GM18870 (cell line): ENCODE measurements around the gene LRRIQ4.

Experiments
- ATAC-seq: cut with Tn5 transposase; IDR thresholded peaks from one replicate; pipeline ENCODE4 v1.9.1; 2021; ENCODE audit warnings: moderate library complexity; ENCODE audit not compliant: unreplicated experiment

The LRRIQ4 gene

DNA sequence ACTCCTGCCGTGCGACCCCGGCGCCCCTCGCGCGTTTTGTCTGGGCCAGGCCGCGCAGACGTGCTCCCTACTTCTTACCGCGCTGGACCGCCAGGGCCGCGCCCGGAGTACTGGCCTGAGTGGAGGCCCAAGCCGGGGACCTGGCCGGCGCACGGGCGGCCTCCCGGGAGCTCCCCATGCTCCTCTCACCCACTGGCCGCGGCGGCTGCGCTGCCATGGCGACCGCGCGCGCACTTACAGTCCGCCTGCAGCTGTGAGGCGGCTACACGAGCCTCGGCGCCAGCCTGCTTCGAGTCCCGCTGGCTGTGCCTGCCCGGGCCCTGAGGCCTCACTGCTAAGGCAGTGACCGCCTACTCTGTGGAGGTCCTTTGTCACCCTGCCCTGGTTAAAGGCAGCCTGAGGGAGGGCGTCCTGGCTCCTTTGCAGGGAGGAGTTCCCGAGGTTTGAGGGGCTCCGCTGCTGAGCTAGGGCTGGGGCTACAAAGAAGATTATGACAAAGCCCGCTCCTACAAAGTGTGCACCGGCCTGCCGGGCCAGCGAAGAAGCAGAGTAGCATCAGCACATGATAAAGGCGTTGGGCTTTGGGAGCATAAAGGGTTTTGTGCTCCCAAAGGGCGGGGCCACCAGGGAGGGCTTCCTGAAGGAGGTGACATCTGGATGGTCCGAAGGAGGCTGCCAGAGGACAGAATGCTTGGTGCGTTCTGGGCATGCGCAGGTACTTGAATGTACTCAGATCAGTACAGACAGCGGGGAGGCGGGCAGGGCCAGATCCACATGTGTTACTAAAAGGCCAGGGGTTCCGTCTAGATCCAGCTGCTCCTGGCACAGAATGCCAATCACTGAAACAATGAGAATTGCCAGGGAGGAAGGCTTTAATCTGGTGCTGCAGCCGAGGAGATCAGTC is at the start of gene LRRIQ4, which contains the start of gene LRRC34:
Gene LRRIQ4 (plus strand): TSS at position 539 of the 904 bp plus-strand sequence. CDS start 9,052 bp downstream, outside the sequence.
Gene LRRC34 (minus strand): TSS at position 573 of the 904 bp plus-strand sequence. CDS start 356 bp downstream, at position 217.
- ATAC-seq = peak; percentile 43

DNA sequence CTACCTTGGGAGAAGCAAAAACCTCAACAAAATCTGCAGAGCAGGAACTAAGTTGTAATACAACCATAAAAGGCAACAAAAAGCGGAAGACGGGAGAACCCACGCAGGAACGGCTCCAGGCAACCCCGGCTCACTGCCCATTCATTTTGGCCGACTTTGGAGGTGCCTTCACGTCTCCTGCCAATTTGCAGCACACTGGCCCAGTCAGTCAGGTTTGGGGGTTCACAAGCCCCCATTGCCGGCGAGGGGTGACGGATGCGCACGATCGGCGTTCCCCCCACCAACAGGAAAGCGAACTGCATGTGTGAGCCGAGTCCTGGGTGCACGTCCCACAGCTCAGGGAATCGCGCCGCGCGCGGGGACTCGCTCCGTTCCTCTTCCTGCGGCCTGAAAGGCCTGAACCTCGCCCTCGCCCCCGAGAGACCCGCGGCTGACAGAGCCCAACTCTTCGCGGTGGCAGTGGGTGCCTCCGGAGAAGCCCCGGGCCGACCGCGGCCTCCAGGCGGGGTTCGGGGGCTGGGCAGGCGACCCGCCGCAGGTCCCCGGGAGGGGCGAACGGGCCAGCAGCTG is 48.3 kb upstream of the LRRIQ4 start:
- ATAC-seq = peak; percentile 37

DNA sequence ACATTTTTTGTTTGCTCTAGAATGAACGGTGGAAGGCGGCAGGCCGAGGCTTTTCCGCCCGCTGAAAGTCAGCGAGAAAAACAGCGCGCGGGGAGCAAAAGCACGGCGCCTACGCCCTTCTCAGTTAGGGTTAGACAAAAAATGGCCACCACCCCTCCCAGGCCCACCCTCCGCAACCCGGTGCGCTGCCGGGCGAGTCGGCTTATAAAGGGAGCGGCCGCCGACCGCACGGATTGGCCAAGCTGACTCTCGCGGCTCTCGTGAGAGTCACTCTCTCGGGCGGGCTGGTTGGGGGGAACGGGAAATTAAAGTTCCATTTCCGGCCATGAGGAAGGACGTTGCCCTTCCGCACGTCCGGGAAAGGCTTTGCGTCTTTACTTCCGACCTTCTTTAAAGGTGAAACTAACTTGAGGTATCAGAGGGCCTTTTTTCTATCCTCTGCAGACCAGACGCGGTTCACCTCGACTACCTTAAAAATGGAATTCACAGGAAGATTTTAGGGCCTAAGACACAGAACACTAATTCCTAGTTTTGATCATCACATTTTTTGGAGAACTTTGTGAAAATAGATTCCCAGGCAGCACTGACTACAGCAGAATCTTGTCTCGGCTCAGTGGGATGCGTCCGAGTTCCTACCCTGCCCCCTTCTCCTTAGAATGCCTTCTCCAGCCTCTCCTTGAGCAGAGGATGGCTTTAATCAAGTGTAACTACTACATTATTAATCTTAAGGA is 47.6 kb upstream of the LRRIQ4 start, which contains the start of gene TERC:
Gene TERC (minus strand): TSS at position 179 of the 731 bp plus-strand sequence.
- peak; percentile 49 for ATAC-seq

DNA sequence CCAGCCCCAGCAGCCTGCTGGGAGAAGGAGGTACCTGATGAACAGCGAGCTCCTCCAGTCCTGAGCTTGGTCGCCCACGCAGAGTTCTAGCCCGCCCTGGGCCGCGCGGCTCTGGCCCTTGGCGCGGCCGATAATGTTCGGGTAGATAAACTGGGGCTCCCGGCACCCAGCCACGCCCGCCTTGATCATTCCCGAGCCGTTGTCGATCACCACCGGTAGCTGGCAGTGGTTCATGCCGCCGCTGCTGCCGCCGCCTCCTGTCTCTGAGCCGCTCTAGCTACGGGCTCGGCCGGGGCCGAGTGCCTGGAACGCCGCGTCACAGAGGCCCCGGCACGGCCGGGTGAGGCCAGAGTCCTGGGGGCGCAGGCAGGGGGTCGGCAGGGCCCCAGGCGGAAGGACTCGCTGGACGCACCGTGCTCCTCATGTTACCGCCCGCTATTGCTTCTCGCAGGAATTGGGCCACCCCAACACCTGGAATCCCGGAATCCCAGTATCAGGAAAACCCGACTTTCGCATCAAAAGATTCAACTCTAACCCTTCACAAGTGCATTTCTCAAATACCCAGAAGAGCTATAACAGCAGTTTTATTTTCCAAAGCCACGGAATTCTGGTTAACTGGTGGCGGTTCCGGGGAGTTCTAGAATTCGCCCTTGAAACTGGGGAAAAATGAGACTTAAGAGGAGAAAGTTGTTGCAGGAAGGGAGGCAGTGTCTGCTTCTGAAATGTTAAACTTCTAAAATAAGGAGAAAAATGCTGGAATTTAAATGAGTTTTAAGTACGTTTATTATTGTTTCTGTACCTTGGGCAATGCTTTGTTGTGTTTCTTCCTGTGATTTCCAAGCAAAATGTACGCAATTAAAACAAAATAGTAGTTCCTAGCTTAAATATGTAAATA is 43.1 kb upstream of the LRRIQ4 start, which contains the start of gene ACTRT3:
Gene ACTRT3 (minus strand): TSS at position 275 of the 895 bp plus-strand sequence. CDS start 41 bp downstream, at position 234.
- no peak for ATAC-seq

DNA sequence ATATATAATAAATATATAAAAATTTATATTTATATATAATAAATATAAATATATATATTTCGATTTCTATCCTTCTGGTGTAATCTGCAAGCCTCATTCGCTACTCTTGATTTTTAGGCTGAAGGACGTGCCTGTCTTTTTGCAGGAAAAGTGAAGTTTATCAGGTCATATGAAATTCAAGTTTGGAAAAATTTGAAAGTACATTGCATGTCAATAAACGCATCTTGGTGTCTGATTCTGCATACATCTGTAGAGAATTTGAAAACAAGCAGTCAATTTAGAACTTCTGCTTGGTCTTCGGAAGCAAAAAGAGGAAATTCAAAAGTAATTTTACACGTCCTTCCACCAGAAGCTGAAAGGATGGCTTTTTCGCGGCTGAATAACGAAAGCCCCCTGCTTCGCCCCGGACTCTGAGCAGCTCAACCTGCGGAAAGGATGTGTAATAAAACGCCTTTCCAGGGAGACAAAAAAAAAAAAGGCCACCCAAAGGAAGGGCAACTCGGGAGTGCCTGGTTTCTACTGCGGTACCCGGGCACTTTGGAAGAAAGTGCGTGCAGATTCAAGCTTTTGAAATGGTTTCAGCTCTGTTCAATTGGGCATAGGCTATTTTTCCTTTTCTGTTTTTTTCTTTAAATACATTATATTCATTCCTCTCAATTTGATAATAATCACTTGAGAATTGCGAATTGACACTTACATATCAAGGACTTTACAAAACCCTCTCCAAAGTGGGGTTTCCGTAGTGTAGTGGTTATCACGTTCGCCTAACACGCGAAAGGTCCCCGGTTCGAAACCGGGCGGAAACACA is 41.0 kb upstream of the LRRIQ4 start:
- ATAC-seq = peak; percentile 26

DNA sequence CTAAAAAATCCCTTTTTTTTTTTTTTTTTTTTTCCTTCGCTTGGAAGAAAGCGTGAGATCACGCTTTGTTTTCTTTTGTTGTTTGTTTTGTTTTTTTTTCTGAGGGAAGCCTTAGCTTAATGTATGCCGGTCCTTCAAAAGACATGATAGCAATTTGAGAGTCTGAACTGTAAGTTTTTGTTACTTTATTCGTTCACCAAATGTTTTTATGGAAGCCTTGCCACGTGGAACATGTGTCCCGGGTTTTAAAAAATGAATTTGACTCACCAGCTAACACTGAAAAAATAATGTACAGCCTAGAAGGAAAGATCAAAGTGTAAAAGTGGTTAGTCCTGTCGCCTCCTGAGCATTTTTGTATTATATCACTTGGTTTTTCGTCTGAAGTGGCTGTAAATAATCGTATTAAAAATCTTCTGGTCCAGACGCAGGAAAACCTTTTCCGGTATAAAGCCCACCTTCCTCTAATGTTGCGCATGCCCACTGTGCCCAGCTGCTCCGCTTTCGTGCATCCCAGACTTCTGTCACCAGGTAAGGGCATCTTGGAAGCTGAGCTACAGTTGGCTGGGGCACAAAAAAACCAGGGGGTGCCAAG is 40.3 kb upstream of the LRRIQ4 start:
- ATAC-seq = peak; percentile 9

DNA sequence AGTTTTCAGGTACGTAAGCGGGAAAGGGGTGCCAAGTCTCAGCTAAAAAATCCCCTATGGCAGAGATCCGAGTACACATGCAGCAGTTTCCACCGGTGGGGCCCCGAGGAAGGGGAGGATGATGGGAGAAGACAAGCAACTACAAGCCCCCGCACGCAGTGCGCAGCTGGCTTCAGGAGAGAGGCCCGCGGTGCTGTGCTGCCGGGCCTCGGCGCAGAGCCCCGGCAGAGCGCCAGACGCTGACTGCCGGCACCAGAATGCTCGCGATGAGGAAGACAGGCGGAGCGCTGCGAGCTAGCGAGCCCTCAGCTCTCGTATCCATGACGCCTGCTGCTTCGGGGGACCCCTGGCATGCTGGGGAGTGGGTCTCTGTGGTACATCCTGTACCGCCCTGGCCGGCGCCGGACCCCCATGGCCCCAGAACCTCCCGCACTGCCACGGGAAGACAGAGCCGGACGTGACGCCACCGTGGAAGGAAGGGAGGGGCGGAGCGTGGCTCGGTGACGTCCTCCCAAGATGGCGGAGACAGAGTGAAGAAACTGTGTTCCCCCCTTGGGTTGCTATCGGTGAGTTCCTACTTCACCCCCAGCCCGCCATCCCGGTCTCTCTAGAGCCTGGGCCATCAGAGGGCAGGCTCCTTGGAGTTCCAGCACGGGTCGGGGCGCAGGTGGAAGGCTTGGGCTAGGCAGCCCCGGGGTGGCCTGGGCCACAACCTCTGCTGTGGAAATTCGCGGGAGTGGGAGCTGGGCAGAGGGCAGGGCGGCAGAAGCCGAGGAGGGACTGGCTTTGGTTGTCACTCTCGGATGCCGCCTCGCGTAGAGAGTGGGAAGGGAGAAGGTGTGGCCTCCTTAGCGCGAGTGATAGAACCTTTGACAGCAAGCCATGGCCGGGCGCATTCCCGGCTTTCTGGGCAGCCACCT is 39.5 kb upstream of the LRRIQ4 start, which contains the start of gene MYNN:
Gene MYNN (plus strand): TSS at position 500 of the 920 bp plus-strand sequence. CDS start 900 bp downstream, outside the sequence.
- ATAC-seq = peak; percentile 78

DNA sequence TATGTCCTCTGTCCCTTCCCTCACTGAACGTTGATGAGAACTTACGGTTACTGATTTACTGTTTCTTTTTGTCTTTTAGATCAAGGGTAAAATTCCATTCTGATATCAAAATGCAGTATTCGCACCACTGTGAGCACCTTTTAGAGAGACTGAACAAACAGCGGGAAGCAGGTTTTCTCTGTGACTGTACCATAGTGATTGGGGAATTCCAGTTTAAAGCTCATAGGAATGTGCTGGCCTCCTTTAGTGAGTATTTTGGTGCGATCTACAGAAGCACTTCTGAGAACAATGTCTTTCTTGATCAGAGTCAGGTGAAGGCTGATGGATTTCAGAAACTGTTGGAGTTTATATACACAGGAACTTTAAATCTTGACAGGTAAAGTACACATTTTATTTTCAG is 38.5 kb upstream of the LRRIQ4 start:
- no peak for ATAC-seq

DNA sequence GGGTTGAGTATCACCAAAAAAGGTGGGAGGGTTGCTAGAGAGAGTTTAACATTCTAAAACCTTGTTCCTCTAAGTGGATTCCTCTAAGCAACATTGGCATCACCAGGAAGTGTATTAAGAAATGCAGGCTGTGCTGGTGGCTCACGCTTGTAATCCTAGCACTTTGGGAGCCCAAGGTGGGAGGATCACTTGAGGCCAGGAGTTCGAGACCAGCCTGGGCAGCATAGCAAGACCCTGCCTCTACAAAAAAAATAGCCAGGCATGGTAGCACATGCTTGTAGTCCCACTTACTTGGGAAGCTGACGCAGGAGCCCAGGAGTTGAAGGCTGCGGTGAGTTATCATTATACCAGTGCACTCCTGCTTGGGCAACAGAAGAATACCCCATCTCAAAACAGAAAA is 34.8 kb upstream of the LRRIQ4 start:
- no peak for ATAC-seq

DNA sequence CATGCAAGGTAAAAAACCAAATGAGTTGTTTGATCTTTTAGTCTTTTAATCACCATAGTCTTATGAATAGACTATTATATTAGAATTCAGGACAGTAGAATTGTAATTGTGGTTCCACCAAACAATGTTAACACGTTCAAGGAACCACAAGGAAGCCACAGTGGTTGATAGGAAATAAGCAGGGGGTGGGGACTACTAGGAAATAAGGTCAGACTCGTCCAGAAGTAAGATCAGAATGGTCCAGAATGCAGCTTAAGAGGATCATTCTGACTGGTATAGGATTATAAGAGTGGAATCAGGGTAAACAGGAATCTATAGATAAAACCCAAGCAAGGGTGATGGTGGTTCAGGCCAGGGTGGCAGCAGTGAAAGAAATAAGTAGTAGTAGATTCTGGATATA is 31.9 kb upstream of the LRRIQ4 start:
- no peak for ATAC-seq

DNA sequence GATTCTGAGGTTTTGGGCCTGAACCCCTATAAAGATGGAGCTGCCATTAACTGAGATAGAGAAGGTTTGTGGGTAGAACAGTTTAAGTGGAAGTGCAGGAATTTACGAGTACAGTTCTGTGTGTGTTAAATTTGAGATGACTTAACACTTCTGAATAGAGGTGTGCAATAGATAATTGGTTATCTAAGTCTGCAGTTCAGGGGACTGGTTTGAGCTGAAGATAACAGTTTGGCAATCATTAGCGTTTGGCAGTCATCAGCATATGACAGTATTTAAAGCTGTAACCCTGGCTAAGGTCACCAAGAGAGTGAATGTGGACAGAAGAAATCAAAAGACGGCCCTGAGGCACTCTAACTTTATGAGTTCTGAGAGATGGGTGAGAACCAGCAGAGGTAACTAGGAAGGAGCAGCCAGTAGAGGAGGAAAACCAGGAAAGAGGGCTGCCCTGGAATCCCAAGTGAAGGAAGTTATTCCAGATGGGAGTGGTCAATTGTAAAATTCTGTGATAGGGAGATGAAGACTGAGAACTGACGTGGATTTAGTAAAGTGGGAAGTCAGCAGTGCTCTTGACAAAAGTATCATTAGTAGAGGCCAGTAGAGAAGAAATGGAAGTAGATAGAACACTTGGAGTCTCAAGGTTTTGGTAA is 31.3 kb upstream of the LRRIQ4 start:
- ATAC-seq = no peak

DNA sequence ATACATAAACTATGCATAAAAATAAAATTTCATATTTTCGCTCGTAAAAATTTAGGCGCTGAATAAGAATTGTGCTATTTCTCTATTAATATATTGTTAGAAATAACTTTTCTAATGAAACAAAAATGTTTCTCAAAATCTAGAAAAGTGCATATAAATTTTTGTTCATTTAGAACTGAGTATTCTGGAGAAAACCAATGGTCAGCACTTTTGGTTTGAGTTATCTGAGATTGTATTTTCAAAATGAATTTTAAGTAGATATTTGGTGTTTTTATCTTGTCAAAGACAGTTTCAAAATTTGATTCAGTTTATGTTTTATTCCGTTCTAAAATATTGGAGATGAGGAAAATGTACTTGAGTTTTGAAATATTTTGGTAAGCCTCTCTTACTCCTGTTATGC is 25.6 kb upstream of the LRRIQ4 start:
- ATAC-seq = no peak

DNA sequence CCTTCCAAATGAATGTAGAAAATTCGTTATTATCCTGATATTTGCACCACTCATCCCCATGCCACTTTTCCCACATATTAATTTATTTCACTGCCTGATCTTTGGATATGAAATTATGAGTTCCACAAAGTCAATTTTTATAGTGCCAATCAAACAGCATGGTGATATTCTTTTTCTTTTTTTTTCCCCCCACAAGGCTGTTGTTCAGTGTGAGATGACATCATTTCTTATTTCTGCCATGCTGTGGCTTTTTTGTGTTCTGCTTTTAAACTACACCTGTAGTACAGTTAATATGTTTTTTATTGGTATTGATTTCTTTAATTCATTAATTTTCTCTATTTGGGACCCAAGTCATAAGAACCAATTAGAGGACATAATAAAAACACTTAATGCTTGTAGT is 24.9 kb upstream of the LRRIQ4 start:
- ATAC-seq = no peak

DNA sequence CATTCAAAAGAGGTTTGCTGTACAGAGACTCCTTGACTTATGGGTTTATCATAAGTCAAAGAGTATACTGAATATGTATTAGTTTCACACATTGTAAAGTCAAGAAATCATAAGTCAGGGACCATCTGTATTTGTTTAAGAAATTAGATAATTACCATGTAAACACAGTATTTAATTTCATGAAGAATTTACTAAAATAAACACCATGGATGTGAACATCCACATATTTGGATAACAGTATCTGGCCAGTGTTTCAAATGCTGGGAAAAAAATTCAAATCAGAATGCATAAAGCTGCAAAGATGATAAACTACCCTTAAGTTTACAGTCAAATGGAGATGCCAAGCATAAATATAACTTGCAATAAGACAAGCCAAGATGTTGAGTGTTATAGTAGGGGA is 22.5 kb upstream of the LRRIQ4 start:
- ATAC-seq = no peak

DNA sequence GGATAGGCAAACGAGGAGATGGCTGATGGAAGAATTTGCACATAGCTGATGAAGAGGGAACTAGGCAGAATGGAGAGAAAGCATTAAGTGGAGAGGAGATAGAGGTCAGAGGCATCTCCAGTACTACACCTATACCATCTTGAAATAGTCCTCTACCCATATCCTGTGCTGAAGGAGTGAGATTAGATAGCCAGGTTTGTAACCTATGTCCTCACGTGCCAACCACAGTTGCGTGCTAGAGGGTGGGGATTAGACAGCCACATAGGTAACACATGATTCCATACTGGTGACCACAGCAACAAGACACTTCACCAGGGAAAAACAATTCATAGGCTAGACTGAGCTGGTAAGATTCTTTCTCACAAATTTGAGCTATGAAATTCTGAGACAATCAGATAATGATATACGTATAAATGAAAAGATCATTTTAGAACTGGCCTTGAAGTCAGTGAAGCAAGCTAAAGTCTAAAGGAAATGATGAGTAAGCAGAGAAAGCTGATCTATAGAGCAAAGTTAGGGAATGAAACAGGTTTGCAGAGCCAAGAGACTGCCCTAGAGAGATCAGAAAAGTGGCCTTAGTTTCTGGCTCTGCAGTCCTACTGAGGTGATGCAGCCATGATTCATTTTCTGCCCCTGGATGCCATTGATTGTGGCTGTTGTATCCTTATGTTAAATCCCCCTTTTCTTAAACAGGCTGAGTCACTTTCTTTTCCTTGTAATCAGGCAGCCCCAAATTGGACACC is 21.8 kb upstream of the LRRIQ4 start:
- no peak for ATAC-seq

DNA sequence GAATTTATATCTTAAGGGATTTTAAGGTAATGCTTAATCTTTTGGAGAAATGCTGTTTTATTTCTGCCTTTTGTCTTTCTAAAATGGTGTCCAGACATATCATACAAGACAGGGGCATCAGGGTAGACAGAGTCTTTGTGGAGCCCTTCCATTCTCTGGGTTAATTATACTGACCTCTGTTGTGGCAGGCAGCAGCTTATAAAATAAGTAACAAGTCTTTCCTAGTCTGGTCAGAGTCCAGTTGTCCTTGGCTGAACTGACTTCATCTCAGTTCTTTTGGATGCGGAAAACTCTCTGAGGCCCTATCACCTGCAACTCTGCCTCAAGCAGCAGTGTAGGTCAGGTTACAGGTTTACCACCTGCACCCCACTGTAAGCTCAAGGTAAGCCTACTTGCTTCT is 20.3 kb upstream of the LRRIQ4 start:
- no peak for ATAC-seq

DNA sequence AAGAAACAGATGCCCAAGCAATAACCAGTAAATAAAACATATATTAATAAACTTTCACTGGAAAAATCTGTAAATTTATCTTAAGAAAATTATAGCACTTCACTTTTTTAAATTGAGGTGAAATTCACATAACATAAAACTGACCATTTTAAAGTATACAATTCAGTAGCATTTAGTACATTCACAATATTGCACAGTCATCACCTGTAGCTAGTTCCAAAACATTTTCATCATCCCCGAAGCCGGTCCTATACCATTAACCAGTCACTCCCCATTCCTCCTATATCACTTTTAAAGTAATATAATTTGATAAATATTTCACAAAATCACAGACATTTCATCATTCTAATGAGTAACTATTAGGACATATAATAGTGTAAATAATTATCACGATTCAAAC is 8.0 kb upstream of the LRRIQ4 start:
- ATAC-seq = no peak
